LHCN-M2 (cell line): ENCODE results near the gene GJA4. TPM values are rescaled to one million over a fixed set of nuclear protein-coding genes. Genes with fewer than 3 reads are reported as not detected.
"Not testable (repeated sequence)": the region's sequence is repeated elsewhere in the genome, so short reads cannot be mapped to it uniquely, and the experiment has no call there.

Experiments used
- DNase-seq: peaks from one replicate; pipeline ENCODE4 v3.0.0-alpha.2; 2012; ENCODE audit warnings: low read depth
- total RNA-seq: library from RNA; depleted of rRNA; stranded (reverse); fragments of >200 nt; gene quantifications from 2 replicates; pipeline ENCODE4 v1.2.3, GENCODE V29; 2014

The GJA4 gene
- total RNA-seq, 1 experiment from 2014 or later, result not detected

DNA sequence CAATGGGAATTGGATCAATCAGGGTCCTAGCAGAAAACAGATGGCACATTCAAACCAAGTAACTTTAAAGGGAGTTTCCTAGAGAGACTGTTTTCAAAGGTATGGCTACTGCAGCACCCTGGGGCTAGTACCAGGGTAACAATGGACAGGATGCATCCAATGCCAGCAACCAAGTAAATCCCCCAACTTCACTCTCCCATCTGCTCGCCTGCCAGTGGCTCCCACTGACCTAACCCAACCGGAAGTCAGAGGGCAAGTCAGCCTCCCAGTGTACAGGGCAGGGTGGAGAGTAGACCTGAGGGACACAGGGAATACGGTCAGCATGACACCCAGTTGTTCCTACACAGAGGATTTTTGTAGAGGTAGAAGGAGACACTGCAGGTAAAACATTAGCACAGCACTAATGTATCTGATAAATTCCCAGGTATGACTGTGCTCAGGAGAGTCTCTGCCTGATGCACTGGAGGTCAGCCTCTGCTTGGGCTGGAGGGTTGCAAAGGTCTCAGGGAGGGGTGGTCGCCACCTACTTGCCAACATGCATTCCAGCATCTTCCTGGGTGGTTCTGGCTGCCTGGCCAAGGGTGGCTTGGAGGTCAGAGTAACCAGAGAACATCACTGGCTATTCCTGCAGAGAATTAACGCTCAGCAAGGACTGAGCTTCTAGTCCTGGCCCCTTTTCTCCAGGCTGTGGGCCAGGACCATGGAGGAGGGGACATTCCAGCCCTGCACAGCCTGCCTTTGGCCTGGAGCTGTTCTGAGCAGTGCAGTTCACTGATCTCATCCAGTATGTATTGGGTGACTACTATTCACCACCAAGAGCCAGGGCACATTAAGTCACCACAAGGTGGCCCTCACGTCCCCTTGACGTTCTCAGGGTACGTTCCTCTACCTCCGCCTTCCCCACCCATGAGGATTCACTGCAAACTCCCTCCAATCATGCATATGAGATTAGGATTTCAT is 5.1 kb upstream of the GJA4 start:
- no peak for DNase-seq

DNA sequence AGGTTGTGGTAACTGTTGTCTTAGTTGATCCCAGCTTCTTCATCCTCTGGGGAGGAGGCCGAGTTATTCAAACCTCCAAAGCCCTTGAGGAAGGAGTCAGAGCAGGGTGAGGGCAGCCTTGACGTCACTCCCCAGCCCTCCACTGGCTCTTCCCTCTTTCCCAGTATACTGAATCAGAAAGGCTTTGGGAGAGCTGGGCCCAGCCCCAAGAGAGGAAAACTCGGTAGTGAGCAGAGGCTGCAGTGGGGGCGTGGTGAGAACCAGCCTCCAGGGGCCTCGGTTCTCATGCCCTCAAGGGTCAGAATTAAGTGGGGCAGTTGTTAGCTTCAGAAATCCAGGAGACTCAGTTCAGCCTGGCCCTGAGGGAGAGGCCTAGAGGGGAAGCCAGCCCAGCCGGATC is 1.8 kb upstream of the GJA4 start:
- DNase-seq, result no peak

DNA sequence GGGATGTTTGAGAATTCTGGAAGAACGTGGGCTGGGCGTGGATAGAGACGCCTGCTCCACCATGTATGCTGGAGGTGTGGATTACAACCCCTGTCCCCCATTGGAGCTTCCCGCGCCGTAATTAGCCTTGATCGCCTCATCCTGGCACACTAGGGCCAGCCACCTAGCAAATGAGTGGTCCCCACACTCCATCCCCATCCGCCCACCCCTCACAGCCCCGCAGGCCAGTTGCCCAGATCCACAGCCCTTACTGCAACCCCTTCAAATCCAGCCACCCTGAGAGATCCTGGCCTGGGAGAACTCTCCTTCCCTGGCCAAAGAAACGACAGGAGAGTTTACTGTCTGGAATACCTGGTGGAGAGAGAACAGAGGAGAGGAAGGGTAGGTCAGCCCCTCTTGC is 375 bp upstream of the GJA4 start:
- DNase-seq, result no peak

DNA sequence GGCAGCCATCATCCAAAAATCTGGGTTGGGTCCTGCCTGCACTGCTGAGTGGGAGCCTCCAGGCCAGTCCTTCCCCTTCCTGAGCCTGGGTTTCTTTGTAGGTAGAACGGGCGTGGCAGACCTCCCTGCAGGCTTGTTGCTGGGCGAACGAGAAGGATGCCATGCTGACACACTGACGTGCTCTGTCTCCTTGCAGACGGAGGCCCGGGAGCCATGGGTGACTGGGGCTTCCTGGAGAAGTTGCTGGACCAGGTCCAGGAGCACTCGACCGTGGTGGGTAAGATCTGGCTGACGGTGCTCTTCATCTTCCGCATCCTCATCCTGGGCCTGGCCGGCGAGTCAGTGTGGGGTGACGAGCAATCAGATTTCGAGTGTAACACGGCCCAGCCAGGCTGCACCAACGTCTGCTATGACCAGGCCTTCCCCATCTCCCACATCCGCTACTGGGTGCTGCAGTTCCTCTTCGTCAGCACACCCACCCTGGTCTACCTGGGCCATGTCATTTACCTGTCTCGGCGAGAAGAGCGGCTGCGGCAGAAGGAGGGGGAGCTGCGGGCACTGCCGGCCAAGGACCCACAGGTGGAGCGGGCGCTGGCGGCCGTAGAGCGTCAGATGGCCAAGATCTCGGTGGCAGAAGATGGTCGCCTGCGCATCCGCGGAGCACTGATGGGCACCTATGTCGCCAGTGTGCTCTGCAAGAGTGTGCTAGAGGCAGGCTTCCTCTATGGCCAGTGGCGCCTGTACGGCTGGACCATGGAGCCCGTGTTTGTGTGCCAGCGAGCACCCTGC is 1.4 kb downstream of the GJA4 start:
- no peak for DNase-seq

DNA sequence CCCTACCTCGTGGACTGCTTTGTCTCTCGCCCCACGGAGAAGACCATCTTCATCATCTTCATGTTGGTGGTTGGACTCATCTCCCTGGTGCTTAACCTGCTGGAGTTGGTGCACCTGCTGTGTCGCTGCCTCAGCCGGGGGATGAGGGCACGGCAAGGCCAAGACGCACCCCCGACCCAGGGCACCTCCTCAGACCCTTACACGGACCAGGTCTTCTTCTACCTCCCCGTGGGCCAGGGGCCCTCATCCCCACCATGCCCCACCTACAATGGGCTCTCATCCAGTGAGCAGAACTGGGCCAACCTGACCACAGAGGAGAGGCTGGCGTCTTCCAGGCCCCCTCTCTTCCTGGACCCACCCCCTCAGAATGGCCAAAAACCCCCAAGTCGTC is 2.0 kb downstream of the GJA4 start:
- DNase-seq, result no peak

DNA sequence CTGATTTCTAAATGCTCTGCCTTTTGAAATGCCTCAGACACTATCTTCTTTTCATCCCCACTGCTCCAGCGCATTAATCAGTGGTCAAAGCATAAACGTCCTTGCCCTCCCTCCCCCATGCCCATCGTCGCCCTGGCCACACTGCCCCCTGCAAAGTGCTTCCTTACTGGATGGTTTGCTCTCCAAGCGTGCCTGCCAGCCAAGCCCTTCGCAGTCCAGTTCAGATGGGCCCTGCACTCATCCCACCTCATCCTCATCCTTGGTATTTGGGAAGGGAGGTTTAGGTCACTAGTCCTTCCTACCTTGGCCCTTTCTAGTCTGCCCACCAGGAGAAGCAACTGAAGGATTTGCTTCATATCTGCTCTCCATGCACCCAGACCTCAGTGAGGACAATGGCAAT is 3.1 kb downstream of the GJA4 start:
- no peak for DNase-seq

DNA sequence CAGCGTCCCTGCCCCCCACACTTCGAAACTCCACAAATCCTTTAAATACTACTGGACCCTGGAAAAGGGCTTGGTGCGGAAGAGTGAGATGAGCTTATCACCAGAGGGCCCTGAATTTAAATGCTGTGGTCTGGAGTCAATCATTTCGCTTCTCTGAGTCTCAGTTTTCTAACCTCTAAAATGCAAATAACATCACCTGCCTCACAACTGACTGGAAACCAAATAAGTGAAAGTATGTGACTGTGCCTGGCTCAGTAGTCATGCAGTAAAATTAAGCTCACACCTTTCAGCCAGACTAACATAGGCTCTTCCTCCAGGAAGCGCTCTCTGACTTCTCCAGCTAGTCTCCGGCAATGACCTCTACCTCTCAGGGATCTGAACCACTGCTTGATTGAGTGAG is 4.2 kb downstream of the GJA4 start:
- no peak for DNase-seq

DNA sequence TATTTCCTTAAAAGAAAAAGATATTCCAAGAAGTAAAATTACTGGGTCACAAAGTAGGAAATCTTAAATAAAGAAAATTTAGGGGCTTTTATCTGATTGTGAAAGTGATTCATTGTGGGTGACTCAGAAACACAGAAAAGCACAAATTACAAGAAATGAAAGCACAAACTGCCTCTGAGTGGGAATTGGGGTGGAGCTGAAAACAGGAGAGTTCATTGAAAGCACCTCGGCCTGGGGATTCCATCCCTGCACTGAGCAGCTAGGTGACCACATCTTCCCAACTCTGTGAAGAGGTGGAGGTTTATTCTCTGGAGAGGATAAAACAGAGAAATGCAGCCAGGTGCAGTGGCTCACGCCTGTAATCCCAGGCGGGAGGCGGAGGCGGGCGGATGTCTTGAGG is 7.4 kb downstream of the GJA4 start:
- no peak for DNase-seq

DNA sequence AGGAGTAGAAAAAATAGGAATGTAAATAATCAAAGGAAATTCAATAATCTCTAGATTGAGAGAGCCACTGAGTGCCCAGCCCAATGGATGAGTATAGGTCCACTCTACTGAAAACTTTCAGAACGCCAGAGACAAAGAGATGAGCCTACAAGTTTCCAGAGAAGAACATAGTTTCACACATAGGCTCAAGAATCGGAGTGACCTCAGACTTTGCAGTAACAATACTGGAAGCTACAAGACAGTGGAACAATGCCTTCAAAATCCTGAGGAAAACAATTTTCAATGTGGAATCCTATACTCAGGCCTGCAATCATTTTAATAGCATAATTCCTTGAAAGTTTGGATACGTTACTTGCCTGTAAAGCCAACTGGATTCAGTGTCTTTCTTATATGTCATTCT is 11.0 kb downstream of the GJA4 start:
- no peak for DNase-seq

DNA sequence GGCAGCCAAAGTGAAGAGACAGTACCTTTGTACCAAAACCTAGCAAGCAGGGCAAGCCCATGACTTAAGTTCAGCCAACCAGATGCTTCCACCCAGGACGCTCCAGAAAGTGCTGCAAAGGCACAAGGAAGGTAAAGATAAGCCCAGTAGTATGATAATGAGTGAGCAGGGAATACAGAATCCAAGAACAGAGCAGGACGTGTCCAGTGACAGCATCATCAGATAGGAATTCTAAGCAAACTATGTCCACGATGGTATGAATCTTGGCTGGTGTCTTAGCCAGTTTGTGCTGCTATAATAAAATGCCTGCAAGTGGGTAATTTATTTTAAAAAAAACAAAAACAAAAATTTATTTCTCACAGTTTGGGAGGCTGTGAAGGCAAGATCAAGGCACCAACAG is 13.6 kb downstream of the GJA4 start:
- DNase-seq, result no peak

DNA sequence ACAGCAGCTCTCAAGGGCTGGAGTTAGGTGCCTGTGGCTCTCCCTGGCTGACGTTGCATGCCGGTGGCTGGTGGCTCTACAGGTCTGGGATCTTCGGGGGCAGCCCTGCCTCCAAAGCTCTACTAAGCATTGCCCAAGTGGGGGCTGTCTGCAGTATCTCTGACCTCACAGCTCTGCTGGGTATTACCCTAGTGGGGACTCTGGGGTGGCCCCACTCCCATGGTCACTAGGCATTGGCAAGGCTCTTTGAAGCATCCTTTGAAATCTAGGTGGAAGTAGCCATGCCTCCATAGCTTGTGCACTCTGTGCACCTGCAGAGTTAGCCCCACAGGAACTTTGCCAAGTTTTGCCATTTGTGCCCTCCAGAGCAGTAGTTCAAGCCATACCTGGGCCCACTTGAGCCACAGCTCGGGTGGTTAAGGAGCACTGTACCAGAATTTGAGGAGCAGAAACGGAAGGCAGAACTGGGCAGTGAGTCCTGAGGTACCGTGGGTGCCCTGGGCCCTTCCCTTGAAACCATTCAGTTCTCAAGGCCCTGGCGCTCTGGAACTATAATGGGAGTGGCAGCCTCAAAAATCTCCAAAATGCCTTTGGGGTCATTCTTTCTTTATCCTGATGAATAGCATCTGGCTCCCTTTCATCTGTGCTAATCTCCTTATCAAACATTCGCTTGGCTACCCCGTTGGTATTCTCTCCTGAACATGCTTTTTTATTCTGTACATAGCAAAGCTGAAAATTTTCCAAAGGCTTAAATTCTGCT is 15.4 kb downstream of the GJA4 start:
- no peak for DNase-seq

DNA sequence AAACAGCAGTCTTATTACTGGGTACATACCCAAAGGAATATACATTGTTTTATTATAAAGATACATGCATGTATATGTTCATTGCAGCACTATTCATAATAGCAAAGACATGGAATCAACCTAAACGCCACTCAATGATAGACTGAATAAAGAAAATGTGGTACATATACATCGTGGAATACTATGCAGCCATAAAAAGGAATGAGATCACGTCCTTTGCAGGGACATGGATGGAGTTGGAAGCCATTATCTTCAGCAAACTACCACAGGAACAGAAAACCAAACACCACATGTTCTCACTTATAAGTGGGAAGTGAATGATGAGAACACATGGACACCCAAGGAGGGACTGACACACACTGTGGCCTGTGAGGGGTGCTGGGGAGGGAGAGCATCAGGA is 18.0 kb downstream of the GJA4 start:
- DNase-seq, result not testable (repeated sequence)

DNA sequence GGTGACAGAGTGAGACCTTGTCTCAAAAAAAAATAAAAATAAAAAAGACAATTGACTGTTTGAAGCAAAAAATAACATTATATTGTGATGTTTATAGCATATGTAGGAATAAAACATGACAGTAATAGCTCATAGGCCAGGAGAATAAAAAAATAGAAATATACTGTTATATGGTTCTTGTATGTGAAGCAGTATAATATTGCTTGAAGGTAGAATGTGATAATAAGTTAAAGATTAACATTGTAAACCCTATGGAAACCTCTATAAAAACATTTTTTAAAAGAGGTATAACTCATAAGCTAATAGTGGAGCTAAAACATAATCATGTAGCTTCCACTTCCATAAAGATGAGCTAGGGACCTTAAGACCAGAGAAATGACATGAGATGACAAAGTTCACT is 23.5 kb downstream of the GJA4 start:
- DNase-seq, result no peak

DNA sequence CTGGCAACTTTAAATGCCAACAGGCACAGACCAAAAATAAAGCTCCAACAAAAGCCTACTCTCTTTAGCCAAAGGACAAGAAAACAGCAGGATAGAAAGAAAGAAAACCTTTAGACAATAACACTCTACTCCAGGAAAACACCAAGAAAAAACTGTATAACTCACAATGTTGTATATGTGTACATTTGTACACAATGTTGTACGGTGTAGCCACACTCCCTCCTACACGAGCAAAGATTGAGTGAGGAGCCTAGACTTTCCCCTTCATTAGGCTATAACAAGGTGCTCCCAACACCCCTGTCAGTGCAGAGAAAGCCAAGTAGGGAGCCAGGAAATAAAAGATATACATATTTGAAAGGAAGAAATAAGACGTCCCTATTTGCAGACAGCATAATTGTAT is 24.0 kb downstream of the GJA4 start:
- DNase-seq, result no peak

DNA sequence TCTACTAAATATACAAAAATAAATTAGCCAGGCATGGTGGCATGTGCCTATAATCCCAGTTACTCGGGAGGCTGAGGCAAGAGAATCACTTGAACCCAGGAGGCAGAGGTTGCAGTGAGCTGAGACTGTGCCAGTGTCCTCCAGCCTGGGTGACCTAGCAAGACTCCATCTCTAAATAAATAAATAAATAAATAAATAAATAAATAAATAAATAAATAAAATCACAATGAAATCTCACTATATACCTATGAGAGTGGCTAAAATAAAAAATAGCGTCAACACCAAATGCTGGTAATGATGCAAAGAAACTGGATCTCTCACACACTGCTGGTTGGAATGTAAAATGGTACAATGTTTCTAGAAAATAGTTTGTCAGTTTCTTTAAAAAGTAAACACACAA is 26.1 kb downstream of the GJA4 start:
- not testable (repeated sequence) for DNase-seq

DNA sequence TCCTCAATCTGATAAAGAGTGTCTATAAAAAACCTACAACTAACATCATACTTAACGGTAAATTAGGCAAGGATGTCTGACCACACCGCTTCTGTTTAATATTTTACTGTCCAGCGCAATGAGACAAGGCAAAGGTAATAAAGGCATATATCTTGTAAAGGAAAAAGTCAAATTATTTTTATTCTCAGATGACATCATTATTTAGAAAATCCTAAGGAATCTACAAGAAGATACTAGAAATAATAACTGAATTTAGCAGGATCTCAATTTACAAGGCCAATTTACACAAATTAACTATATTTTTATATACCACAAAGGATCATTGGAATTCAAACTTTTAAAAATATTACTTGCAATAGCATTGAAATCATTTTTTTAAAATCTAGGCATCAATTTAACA is 29.4 kb downstream of the GJA4 start:
- DNase-seq, result no peak

DNA sequence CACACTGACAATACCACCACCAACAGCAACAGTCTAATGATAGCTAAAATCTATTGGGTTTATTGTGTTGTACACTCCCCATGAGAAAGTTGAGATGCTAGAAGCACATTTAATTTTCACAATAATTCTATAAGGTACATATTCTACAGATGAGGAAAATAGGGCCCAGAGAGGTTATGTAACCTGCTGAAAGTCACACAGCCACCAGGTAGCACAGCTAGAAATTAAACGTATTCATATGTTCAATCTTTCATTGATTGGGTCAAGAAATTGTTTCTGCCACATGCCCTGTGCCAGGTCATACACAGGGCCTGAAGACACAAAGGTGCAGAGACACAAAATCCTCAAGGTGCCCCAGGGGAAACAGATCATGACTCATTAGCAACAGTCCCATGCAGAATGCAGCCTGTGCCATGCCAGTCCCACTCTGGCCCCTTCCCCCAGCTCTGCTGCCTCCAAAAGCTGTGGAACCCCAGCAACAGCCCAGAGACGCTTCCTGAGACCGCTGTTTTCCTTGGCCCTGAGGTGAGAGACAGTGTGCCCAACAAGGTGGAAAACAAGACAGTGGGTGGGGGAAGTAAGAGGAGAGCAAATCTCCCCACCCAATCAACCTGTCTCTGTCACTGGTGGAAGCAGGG is 32.1 kb downstream of the GJA4 start:
- DNase-seq, result no peak

DNA sequence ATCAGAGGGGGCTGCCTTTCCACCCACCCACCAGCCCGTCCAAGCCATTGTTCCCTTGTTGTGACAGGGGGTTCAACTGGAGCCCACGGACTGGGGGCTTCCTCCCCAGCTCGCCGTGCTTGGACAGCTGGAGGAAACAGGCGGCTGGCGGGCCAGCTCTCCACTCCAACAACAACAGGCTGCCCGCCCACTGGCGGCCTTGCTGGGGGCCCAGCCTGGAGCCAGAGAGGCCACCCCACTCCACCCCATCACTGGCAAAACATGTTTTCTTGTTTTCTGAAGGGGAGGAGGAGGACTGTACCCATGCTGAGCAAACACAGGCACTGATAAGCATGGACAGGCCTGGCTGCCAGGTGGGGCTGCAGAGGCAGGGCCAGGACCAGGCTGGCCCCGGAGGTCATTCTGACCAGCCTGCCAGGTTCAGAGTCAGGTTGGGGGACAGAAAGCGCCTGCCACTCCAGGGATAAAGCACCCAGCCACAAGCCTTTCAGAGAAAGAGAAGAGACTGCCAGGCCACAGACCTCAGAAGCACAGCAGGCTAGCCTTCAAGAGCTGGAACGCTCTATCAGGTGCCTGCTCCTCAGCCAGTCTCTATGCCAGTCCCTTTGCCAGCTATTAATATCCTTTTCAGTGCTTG is 32.8 kb downstream of the GJA4 start:
- no peak for DNase-seq

DNA sequence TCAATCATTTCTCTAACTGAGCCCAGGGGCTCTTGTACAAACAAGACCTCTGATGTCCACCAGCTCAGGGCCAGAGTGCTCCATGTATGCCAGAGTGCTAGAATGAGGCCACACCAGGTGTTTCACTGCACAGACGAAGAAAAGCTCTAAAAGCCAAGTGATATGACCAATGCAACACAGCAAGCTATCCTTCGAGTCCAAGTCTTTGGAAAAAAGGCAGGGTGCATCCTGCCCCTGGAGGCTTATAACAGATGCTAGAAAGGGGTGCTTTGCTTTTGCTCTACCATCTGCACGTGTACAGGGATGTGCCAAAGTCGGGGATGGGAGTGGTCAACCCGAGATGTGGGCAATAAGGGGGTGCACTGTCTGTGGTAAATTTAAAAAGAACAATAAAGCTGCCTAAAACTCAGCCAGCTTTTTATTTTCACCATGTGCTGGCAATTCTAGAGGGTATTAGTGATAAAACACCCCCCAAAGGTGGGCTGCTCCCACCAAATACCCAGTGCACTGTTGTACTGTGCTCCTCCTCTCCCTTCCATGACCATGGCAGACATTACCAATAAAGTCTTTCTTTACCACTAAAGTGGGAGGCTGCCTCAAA is 34.6 kb downstream of the GJA4 start:
- DNase-seq, result no peak

DNA sequence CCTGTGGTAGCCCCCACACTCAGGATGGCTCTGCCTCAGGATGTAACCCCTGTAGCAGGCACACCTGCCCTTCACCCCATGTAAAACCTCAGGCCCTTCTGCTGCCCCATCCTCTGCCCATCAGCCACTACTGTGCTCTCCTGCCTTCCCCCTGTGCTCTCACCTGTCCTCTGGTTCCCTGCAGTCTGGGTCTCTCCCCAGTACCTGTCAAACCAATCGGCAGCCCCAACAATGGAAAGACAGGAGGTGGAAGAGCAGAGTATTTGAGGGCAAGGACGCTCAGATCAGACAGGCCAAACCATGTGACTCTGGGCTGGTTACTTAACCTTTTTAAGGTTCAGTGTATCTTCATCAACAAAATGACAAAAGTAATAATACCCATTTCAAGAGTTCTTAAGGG is 35.8 kb downstream of the GJA4 start:
- DNase-seq, result no peak

DNA sequence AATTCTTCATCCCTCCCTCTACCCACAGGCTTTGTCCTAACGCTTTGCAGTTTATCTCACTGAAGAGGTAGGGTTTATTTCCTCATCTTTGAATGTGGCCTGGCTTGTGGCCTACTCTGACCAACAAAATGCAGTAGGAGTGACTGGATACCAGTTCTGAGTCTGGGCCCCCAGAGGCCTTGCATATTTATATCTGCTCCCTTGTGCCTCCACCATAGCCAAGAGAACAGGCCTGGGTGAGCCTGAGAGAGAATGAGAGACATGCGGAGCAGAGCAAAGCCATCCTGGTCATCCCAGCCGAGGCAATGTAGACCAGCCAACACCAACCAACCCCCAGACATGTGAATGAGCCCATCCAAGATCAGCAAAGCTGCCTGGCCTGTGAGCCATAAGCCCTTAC is 36.5 kb downstream of the GJA4 start:
- no peak for DNase-seq
